Body of pancreas (tissue), 4 donors: ENCODE measurements around the gene FLNC.

Experiments
- POLR2A ChIP-seq, 3 donors: fragments of 450-650 bp; IDR thresholded peaks; one replicate each; pipeline ENCODE4 v1.6.1; 2016; ENCODE audit warnings: antibody characterized with exemption in 3 of 3, mild to moderate bottlenecking in 2 of 3
- TF ChIP-seq, protein P1 (sequence below), 7 experiments: fragments of 450-650 bp in 4 of 7; fragments of 200-600 bp in 3 of 7; sonication (generic) in 3 of 7; IDR thresholded peaks; one replicate each; pipeline ENCODE4 v1.5.1; 2016 to 2019; ENCODE audit warnings: antibody characterized with exemption in 7 of 7

DNA sequence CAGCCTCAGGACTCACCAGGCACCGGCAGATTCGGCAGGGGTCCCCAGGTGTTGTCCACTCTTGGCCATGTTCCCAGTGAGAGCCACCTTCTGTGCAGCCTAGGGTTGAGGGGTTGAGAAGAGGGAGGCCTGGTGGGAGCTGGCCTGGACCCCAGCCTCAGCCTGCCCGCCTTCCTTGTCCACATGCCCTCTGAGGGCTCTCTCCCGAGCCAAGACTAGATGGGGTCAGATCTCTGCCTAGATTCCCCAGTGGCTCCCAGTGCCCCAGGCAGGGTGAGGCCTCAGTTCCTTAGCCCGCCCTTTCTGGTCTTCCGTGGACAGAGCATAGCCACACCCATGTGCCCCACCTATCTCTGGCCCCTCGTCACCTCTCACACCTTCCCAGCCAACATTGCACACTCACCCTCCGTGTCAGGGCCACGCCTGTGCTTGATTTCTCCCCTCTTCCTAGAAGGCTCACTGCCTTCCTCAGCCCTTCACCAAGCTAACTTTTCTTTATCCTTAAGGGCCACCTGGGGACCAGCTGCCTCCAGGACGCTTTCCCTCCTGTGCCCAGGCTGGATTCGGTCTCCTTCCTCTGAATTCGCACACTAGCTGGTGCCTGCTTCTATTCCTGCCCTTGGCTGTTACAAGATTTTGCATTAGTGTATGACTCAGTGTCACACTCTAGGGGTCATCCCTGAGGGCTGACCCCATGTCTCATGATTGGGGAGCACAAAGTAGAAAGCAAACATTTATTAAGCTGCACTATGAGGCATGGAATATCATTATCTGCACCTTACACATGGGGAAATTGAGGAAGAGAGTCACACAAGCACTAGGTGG lies 72.8 kb downstream of the FLNC start:
- TF ChIP-seq, protein P1, sequence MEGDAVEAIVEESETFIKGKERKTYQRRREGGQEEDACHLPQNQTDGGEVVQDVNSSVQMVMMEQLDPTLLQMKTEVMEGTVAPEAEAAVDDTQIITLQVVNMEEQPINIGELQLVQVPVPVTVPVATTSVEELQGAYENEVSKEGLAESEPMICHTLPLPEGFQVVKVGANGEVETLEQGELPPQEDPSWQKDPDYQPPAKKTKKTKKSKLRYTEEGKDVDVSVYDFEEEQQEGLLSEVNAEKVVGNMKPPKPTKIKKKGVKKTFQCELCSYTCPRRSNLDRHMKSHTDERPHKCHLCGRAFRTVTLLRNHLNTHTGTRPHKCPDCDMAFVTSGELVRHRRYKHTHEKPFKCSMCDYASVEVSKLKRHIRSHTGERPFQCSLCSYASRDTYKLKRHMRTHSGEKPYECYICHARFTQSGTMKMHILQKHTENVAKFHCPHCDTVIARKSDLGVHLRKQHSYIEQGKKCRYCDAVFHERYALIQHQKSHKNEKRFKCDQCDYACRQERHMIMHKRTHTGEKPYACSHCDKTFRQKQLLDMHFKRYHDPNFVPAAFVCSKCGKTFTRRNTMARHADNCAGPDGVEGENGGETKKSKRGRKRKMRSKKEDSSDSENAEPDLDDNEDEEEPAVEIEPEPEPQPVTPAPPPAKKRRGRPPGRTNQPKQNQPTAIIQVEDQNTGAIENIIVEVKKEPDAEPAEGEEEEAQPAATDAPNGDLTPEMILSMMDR (IDR thresholded peaks at IDR 0.05): no peak
- TF ChIP-seq POLR2A (IDR thresholded peaks at IDR 0.05): no peak
